GM19240 (cell line): ENCODE data around the gene HHIP.

Experiments used
- DNase-seq: peaks from one replicate; pipeline ENCODE4 v3.0.0; 2011; ENCODE audit warnings: low spot score; ENCODE audit not compliant: insufficient read length

HHIP gene

GRCh38 chr4:144655491-144655890 is 9.5 kb downstream of the HHIP start:
- no peak for DNase-seq

GRCh38 chr4:144656850-144657249 is 10.9 kb downstream of the HHIP start:
- DNase-seq: no peak

- DNase-seq: no peak
Measured at GRCh38 chr4:144658015-144658567, 12.1 kb downstream of the HHIP start.

GRCh38 chr4:144658903-144659302 is 12.9 kb downstream of the HHIP start:
- DNase-seq: no peak

GRCh38 chr4:144659447-144659846 is 13.5 kb downstream of the HHIP start:
- no peak for DNase-seq

GRCh38 chr4:144663834-144664475 is 18.0 kb downstream of the HHIP start:
- no peak for DNase-seq

- DNase-seq: no peak
Measured at GRCh38 chr4:144666539-144667175, 20.7 kb downstream of the HHIP start.

- no peak for DNase-seq
Measured at GRCh38 chr4:144667500-144667899, 21.5 kb downstream of the HHIP start.

- DNase-seq: no peak
Measured at GRCh38 chr4:144670776-144671175, 24.8 kb downstream of the HHIP start.

- DNase-seq: no peak
Measured at GRCh38 chr4:144674711-144675110, 28.8 kb downstream of the HHIP start.

GRCh38 chr4:144681806-144682205 is 35.9 kb downstream of the HHIP start:
- DNase-seq: no peak

GRCh38 chr4:144683516-144683915 is 37.6 kb downstream of the HHIP start:
- DNase-seq: no peak

- DNase-seq: no peak
Measured at GRCh38 chr4:144685911-144686310, 40.0 kb downstream of the HHIP start.

GRCh38 chr4:144686921-144687320 is 41.0 kb downstream of the HHIP start:
- DNase-seq: no peak

GRCh38 chr4:144687466-144687865 is 41.5 kb downstream of the HHIP start:
- no peak for DNase-seq

- no peak for DNase-seq
Measured at GRCh38 chr4:144688035-144688569, 42.1 kb downstream of the HHIP start.

- no peak for DNase-seq
Measured at GRCh38 chr4:144689125-144689524, 43.2 kb downstream of the HHIP start.

GRCh38 chr4:144695721-144696120 is 49.8 kb downstream of the HHIP start:
- no peak for DNase-seq

- DNase-seq: no peak
Measured at GRCh38 chr4:144696376-144696775, 50.4 kb downstream of the HHIP start.

- no peak for DNase-seq
Measured at GRCh38 chr4:144699565-144699964, 53.6 kb downstream of the HHIP start.

- no peak for DNase-seq
Measured at GRCh38 chr4:144701683-144702233, 55.8 kb downstream of the HHIP start.

GRCh38 chr4:144703494-144703893 is 57.5 kb downstream of the HHIP start:
- no peak for DNase-seq
